Motor neuron (in vitro differentiated cells): ENCODE measurements around the gene DDIT4. TPM values are rescaled to one million over a fixed set of nuclear protein-coding genes. Genes with fewer than 3 reads are reported as not detected.
"Not testable (repeated sequence)": the region's sequence is repeated elsewhere in the genome, so short reads cannot be mapped to it uniquely, and the experiment has no call there.

Source experiments
- ATAC-seq, 8 experiments: fragments of 200-7000 bp; cut with Tn5 transposase; replicated peaks in 6 of 8; 2 replicates each; pipeline ENCODE4 v1.8.0; 2021; ENCODE audit warnings: mild to moderate bottlenecking in 8 of 8, moderate library complexity in 8 of 8
- H3K27ac ChIP-seq, 2 donors: fragments of 250-450 bp; sonication (Bioruptor Pico); 2 replicates each; pipeline ENCODE4 v1.9.0; 2021; ENCODE audit warnings: antibody characterized with exemption in 2 of 2, mild to moderate bottlenecking in 2 of 2, moderate library complexity in 1 of 2
- H3K4me1 ChIP-seq, 2 donors: fragments of 250-450 bp; sonication (Bioruptor Pico); replicated peaks in 1 of 2; 2 replicates each; pipeline ENCODE4 v1.6.1; 2021; ENCODE audit warnings: antibody characterized with exemption in 2 of 2, mild to moderate bottlenecking in 2 of 2, moderate library complexity in 1 of 2
- H3K4me3 ChIP-seq, 5 donors: fragments of 250-450 bp; sonication (Bioruptor Pico); 2 replicates each; pipeline ENCODE4 v1.9.0; 2021; ENCODE audit warnings: antibody characterized with exemption in 5 of 5, mild to moderate bottlenecking in 5 of 5, moderate library complexity in 4 of 5
- WGBS, 10 experiments: fragments of 450-650 bp; shearing (Covaris generic); methylation state at CpG; one replicate each; pipeline ENCODE4 v1.0.0; 2022; 5-methylcytosine and 5-hydroxymethylcytosine counted together
- in situ Hi-C, 9 experiments: fragments of 400-800 bp; cut with MboI; loops; one replicate each; pipeline ENCODE4 v1.15.0; 2021; ENCODE audit warnings: low sequenced_read_pairs in 9 of 9, low pct_unique_long_range_greater_than_20kb in 2 of 9; ENCODE audit not compliant: unreplicated experiment in 9 of 9
- total RNA-seq, 8 experiments: library from RNA; unstranded; fragments of 300-600 nt; gene quantifications; 2 replicates each; pipeline versions ENCODE4 v1.2.3 to v1.2.4, GENCODE V29; 2022

Gene DDIT4
- total RNA-seq, 8 experiments from 2014 or later, result 58.6 to 340 (median 216) TPM

- Histone ChIP-seq H3K4me3 (no peak overlapping the region), H3K27ac (no peak overlapping the region), H3K4me1 (peaks cover 0 to 6% of the 10 kb centered on the region in 2 donors)
- WGBS, 10 experiments, result 63 to 100% (median 83%) methylated on average over 1 of the region's 1 CpG; no CpG with 5 or more reads in 5 of the 10 experiments
- in situ Hi-C loops, result loop anchor here in 1 of 9 experiments (25.0 kb wide), 1 partner anchor 98 kb away; no protein-coding TSS in a partner anchor
- ATAC-seq, result no peak
Observed at GRCh38 chr10:72239409-72239808, 34.3 kb upstream of the DDIT4 start.

DNA sequence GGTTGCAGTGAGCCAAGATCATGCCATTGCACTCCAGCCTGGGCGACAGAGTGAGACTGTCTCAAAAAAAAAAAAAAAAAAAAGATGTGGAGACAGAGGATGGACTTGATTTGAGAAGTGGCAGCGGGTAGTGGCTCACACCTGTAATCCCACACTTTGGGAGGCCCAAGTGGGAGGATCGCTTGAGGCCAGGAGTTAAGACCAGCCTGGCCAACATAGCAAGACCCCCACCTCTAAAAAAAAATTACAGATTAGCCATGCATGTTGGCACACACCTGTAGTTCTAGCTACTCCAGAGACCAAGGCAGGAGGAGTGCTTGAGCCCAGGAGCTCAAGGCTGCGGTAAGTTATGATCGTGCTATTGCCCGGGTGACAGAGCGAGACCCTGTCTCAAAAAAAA, 33.4 kb upstream of the DDIT4 start:
- H3K27ac ChIP-seq, result no peak overlapping the region
- in situ Hi-C loops, result loop anchor here in 1 of 9 experiments (25.0 kb wide), 1 partner anchor 97 kb away; no protein-coding TSS in a partner anchor
- no peak for ATAC-seq
- WGBS, 10 experiments, result 60 to 100% (median 93%) methylated on average over 1 to 6 of the region's 7 CpGs; no CpG with 5 or more reads in 5 of the 10 experiments
- peaks cover 0 to 14% of the 10 kb centered on the region in 2 donors for H3K4me1 ChIP-seq
- no peak overlapping the region for H3K4me3 ChIP-seq

DNA sequence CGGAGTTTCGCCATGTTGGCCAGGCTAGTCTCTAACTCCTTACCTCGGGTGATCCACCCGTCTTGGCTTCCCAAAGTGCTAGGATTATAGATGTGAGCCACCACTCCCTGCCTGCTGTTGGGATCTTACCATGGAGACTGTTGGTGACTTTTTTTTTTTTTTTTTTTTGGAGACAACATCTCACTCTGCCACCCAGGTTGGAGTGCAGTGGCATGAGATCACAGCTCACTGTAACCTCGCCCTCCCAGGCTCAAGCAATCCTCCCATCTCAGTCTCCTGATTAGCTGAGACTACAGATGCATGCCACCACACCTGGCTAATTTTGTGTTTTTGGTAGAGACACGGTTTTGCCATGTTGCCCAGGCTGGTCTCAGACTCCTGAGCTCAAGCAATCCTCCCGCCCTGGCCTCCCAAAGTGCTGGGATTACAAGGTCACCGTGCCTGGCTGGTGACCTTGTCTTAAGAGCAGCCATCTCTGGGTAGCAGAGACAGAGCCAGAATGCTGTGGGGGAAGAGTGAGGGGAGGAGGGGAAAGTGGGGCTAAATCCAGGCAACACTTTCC, 32.0 kb upstream of the DDIT4 start:
- H3K4me3 ChIP-seq, result no peak overlapping the region
- 83 to 93% methylated on average over 1 to 3 of the region's 8 CpGs; no CpG with 5 or more reads in 8 of the 10 experiments for WGBS, 10 experiments
- in situ Hi-C loops, result loop anchor here in 1 of 9 experiments (25.0 kb wide), 1 partner anchor 96 kb away; no protein-coding TSS in a partner anchor
- H3K4me1 ChIP-seq, result peaks cover 0 to 14% of the 10 kb centered on the region in 2 donors
- no peak overlapping the region for H3K27ac ChIP-seq
- ATAC-seq, result no peak

DNA sequence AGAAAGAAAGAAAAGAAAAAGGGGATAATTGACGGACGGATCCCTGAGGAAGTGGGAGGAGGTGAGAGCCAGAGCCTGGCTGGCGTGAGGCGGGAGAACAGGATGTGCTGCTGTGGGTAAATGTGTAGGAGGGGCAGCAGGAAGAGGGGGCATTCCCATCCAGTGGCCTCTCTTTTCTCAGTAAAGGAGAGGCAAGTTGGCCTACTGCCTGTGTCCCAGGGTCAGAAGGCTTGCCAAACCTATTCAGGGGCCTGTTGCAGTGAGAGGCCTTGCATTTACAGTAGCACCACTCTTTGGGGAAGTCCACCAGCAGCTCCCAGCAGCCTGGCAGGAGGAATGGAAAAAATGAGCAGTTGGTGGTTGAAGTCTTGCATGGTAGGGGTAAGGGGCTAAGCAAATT, 31.0 kb upstream of the DDIT4 start:
- WGBS, 10 experiments, result 86 to 100% (median 91%) methylated on average over 2 to 4 of the region's 4 CpGs; no CpG with 5 or more reads in 4 of the 10 experiments
- no peak overlapping the region for H3K27ac ChIP-seq
- H3K4me1 ChIP-seq, result peaks cover 0 to 16% of the 10 kb centered on the region in 2 donors
- in situ Hi-C loops, result loop anchor here in 1 of 9 experiments (25.0 kb wide), 1 partner anchor 95 kb away; no protein-coding TSS in a partner anchor
- H3K4me3 ChIP-seq, result no peak overlapping the region
- ATAC-seq, result peak in 1 of 8 experiments; percentile 9

- WGBS, 10 experiments, result 0 to 100% (median 60%) methylated on average over 2 to 7 of the region's 11 CpGs
- ATAC-seq, result peak in 5 of 8 experiments; percentile 46 to 91 (median 68)
- in situ Hi-C loops, result loop anchor here in 1 of 9 experiments (25.0 kb wide), 1 partner anchor 93 kb away; no protein-coding TSS in a partner anchor
Observed at GRCh38 chr10:72243822-72244437, 29.8 kb upstream of the DDIT4 start.

GRCh38 chr10:72244573-72245038, 29.1 kb upstream of the DDIT4 start:
- Histone ChIP-seq H3K4me3 (no peak overlapping the region), H3K4me1 (peaks cover 12 to 30% of the 10 kb centered on the region in 2 donors), H3K27ac (peak overlapping the region in 1 of 2 donors; percentile 32)
- ATAC-seq, result peak in 3 of 8 experiments; percentile 4 to 15 (median 8)
- in situ Hi-C loops, result loop anchor here in 1 of 9 experiments (25.0 kb wide), 1 partner anchor 93 kb away; no protein-coding TSS in a partner anchor
- 10 to 100% (median 80%) methylated on average over 1 to 5 of the region's 5 CpGs for WGBS, 10 experiments

More at GRCh38 chr10:72243822-72244437, 29.8 kb upstream of the DDIT4 start:
- H3K27ac ChIP-seq, result peak overlapping the region in 1 of 2 donors; percentile 32
- no peak overlapping the region for H3K4me3 ChIP-seq
- peaks cover 10 to 28% of the 10 kb centered on the region in 2 donors for H3K4me1 ChIP-seq

- no peak overlapping the region for H3K27ac ChIP-seq
- ATAC-seq, result no peak
- WGBS, 10 experiments, result 26 to 93% (median 64%) methylated on average over 2 to 3 of the region's 3 CpGs; no CpG with 5 or more reads in 5 of the 10 experiments
- in situ Hi-C loops, result loop anchor here in 1 of 9 experiments (25.0 kb wide), 1 partner anchor 91 kb away; no protein-coding TSS in a partner anchor
- H3K4me3 ChIP-seq, result no peak overlapping the region
- peaks cover 12 to 30% of the 10 kb centered on the region in 2 donors for H3K4me1 ChIP-seq
Observed at GRCh38 chr10:72245949-72246525, 27.7 kb upstream of the DDIT4 start.

GRCh38 chr10:72248468-72249151, 25.1 kb upstream of the DDIT4 start:
- H3K4me1 ChIP-seq, result peaks cover 12 to 30% of the 10 kb centered on the region in 2 donors
- in situ Hi-C loops, result loop anchor here in 1 of 9 experiments (25.0 kb wide), 1 partner anchor 89 kb away; no protein-coding TSS in a partner anchor
- peak; percentile 19 to 79 (median 72) for ATAC-seq
- H3K4me3 ChIP-seq, result no peak overlapping the region
- H3K27ac ChIP-seq, result peak overlapping the region; percentile 4 to 29
- 28 to 67% (median 50%) methylated on average over 1 to 5 of the region's 10 CpGs; no CpG with 5 or more reads in 5 of the 10 experiments for WGBS, 10 experiments

DNA sequence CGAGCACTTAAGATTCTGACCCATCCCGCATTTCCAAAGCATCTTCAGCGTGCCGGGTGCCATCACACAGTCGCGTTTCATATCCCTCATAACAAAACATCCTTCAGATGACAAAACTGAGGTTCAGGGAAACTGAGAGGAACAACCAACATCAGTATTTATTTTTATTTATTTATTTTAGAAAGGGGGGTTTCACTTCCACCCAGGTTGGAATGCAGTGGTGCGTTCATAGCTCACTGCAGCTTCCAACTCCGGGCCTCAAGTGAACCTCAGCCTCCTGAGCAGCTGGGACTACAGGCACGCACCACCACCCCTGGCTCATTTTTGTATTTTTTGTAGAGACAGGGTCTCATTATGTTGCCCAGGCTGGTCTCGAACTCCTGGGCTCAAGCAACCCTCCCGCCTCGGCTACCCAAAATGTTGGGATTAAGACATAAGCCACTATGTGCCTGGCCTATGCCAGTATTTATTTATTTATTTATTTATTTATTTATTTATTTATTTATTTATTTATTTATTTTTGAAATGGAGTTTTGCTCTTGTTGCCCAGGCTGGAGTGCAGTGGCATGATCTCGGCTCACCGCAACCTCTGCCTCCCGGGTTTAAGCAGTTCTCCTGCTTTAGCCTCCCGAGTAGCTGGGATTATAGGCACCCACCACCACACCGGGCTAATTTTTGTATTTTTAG, 24.4 kb upstream of the DDIT4 start:
- peaks cover 15 to 28% of the 10 kb centered on the region in 2 donors for H3K4me1 ChIP-seq

GRCh38 chr10:72250666-72251065, 23.1 kb upstream of the DDIT4 start:
- Histone ChIP-seq H3K4me1 (peaks cover 27 to 32% of the 10 kb centered on the region in 2 donors), H3K4me3 (no peak overlapping the region), H3K27ac (no peak overlapping the region)
- in situ Hi-C loops, result no loop called here
- WGBS, 10 experiments, result 100% methylated on average over 1 of the region's 1 CpG; no CpG with 5 or more reads in 8 of the 10 experiments
- ATAC-seq, result peak in 3 of 8 experiments; percentile 40 to 67 (median 57)

More for the DNA sequence above, 24.4 kb upstream of the DDIT4 start:
- ATAC-seq, H3K27ac ChIP-seq, H3K4me3 ChIP-seq: not testable (repeated sequence)
- in situ Hi-C loops, result loop anchor here in 1 of 9 experiments (25.0 kb wide), 1 partner anchor 88 kb away; no protein-coding TSS in a partner anchor
- 88 to 98% (median 91%) methylated on average over 4 to 12 of the region's 17 CpGs; no CpG with 5 or more reads in 4 of the 10 experiments for WGBS, 10 experiments

DNA sequence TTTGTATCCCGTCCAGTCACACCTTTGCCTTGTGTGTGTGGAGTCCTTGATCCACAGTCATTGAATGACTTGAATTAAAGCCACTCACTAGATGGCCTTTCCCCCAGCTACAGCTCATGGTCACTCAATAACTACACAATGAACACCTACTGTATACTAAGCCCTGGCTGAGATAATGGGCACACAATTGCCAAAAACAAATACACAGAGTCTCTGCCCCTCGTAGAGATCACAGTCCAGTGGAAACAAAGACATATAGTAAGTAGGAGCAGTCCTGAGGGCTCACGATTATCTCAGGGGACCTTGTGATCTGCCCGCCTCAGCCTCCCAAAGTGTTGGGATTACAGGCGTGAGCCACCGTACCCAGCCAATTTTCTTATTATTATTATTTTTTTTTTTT, 22.1 kb upstream of the DDIT4 start:
- Histone ChIP-seq H3K4me3 (no peak overlapping the region), H3K27ac (no peak overlapping the region), H3K4me1 (peaks cover 27 to 32% of the 10 kb centered on the region in 2 donors)
- 90 to 100% (median 94%) methylated on average over 1 to 6 of the region's 6 CpGs; no CpG with 5 or more reads in 7 of the 10 experiments for WGBS, 10 experiments
- ATAC-seq, result no peak
- in situ Hi-C loops, result no loop called here
